ENCODE measurements around the gene NANOS3.
"Not testable (repeated sequence)": the region's sequence is repeated elsewhere in the genome, so short reads cannot be mapped to it uniquely, and the experiment has no call there.

The NANOS3 gene

DNA sequence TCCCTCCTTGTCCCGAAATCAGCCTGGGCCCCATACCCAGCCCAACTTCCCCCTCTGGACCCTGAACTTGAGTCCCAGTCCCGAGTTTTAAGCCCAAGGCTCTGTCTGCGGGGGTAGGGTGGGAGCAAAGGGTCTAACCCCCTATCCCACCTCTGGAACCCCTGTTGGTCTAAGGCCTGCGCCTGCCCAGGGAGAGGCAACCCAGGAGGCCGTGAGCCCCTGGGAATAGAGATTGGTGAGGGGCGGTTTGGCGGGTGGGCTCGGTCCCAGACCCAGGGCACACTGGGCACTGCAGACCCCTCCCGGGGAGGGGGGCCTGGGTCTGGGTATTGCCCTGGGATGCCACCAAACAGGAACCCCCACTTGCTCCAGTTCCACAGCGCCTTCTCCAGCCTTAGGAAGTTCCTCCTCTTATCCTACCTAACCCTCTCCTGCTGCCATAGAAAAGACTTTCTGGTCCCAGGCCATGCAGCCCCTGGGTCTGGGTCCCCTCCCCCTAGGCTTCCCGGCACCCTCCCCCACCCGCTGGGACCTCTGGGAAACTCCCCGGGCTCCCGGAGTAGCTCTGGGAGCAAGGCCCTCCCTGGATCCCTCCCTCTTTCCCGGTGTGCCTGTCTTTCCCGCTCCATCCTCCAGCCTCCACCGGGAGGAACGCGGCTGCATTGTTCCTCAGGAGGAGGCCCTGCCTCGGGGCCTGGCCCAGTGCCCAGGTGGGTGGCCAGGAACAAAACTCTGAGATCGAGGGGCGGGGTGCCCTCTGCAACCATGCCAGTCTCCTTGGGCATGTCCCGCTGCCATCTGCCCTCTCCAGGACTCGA is 33.6 kb upstream of the NANOS3 start:
- DNase-seq, result no peak

- no peak for DNase-seq
Observed at GRCh38 chr19:13844130-13844631, 32.8 kb upstream of the NANOS3 start.

DNA sequence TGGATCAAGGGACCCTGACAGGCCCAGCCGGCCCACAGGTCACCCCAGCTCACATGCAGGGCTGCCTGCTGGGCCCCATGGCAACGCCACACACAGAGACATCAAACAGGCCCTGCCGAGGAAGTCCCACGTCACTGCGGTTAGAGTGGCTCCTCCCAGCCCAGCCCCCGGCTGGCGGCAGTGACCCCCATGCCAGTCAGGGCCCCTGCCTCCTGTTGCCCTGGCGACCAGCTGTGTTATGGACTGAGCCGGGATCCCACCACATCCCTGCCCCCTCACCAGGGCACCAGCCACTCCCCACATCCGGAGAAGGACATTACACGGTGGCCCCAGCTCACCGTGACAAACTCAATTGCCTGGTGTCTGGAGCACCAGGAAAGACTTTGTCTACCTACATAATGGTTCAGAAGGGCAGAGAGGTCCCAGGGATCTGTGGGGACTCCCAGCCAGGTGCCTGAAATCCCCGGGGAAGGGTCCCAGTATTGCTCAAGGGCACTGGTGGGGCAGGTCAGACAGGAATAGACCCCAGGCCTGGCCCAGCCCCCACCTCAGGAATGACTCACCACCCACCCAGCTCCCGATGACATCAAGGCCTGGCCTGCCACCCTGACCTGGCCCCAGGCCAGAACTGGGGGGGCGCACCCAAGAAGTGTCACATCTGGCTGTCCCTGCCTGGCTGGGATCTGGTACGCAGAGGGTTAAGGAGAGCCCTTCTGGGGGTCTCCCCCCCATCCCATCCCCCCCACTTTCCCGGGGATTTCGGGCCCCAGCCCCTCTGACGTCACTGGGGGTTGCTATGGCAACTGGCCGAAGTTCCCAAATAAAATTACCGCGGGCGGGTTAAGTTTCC is 30.2 kb upstream of the NANOS3 start:
- peak; percentile 88 for DNase-seq

GRCh38 chr19:13847407-13848339 is 29.3 kb upstream of the NANOS3 start:
- peak; percentile 76 for DNase-seq

DNA sequence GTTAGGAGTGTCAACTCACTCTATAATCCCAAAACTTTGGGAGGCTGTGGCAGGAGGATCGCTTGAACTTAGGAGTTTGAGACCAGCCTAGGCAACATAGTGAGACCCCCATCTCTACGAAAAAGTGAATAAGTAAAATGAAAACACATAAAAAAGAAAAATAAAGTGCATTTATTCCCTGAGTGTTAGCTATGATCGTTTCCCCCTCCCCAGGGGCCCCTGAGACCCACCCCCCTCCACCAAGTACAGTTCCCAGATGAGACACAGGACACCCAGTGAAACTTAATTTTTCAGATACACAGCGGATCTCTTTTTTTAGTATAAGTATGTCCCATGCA is 28.6 kb upstream of the NANOS3 start:
- no peak for DNase-seq

GRCh38 chr19:13848798-13849676 is 27.9 kb upstream of the NANOS3 start:
- DNase-seq, result no peak

- DNase-seq, result peak; percentile 67
Observed at GRCh38 chr19:13849991-13850909, 26.7 kb upstream of the NANOS3 start.

- no peak for DNase-seq
Observed at GRCh38 chr19:13850910-13851733, 25.8 kb upstream of the NANOS3 start.

- DNase-seq, result not testable (repeated sequence)
Observed at GRCh38 chr19:13851734-13852114, 25.2 kb upstream of the NANOS3 start.

DNA sequence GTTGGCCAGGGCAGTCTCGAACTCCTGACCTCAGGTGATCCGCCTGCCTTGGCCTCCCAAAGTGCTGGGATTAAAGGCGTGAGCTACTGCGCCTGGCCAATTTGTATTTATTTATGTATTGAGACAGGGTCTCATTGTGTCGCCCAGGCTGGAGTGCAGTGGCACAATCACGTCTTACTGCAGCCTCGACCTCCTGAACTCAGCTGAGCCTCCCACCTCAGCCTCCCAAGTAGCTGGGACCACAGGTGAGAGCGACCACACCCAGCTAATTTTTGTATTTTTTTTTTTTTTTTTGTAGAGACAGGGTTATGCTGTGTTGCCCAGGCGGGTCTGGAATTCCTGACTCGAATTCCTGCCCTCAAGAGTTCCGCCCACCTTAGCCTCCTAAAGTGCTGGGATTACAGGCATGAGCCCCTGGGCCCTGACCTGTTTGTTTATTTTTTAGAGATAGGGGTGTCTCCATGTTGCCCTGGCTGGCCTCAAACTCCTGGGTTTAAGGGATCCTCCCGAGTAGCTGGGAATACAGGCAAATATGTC is 24.7 kb upstream of the NANOS3 start:
- not testable (repeated sequence) for DNase-seq

DNA sequence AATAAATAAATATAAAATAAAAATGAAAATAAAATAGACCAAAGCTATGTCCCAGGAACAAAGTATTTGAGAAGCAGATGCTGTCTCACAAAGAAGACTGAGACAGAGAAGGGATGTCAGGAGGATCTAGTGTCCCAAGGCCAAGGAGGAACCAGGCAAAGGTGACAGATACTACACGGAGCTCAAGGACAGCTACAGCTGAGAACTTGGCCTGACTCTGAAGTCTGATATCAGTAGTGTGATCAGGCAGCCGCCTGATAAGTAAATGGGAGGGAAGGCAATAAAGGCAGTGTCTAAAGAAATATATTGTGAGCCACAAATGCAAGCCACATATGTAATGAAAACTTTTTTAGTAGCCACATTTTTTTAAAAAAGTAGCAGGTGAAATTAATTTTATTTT is 20.4 kb upstream of the NANOS3 start:
- DNase-seq, result no peak

DNA sequence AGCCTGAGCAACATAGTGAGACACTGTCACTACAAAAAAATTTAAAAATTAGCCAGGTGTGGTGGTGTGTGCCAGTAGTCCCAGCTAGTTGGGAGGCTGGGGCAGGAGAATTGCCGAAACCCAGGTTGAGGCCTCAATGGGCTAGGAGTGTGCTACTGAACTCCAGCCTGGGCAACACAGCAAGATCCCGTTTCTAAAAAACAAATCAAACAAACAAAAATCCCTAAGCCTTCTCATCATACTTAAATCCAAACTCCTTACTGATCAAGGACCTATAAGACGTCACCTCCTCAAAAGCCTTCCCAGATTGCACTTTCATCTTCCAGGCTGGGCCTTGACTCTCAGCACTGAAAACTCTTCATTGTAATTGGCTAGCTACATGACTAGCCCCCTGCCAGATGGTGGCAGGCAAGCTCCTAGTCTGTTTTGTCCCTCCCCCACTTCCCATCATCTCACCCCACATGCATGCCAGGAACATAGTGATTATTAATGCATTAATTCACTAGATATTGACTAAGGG is 17.5 kb upstream of the NANOS3 start:
- no peak for DNase-seq

DNA sequence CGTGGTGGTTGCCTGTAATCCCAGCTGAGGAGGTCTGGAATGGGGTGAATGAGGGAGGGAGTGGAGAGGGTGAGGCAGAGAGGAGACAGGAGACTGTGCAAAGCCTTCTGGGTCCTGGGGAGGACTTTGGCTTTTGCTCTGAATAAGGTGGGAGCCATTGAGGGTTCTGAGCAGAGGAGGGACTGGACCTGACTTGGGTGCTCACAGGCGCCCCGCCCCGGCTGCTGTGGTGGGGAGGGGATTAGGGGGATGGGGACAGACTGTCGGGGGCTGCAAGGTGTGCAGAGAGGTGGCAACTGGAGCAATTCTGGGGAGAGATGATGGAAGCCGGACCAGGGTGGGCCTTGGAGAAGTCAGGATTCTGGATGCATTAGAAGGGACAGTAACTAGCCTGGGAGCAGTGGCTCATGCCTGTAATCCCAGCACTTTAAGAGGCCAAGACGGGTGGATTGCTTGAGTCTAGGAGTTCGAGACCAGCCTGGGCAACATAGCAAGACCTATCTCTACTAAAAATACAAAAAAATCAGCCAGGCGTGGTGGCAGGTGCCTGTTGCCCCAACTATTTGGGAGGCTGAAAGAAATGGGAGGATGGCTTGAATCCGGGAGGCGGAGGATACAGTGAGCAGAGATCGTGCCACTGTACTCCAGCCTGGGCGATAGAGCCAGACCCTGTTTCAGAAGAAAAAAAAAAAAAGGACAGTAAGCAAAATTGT is 16.1 kb upstream of the NANOS3 start:
- no peak for DNase-seq

- no peak for DNase-seq
Observed at GRCh38 chr19:13861392-13861713, 15.6 kb upstream of the NANOS3 start.

DNA sequence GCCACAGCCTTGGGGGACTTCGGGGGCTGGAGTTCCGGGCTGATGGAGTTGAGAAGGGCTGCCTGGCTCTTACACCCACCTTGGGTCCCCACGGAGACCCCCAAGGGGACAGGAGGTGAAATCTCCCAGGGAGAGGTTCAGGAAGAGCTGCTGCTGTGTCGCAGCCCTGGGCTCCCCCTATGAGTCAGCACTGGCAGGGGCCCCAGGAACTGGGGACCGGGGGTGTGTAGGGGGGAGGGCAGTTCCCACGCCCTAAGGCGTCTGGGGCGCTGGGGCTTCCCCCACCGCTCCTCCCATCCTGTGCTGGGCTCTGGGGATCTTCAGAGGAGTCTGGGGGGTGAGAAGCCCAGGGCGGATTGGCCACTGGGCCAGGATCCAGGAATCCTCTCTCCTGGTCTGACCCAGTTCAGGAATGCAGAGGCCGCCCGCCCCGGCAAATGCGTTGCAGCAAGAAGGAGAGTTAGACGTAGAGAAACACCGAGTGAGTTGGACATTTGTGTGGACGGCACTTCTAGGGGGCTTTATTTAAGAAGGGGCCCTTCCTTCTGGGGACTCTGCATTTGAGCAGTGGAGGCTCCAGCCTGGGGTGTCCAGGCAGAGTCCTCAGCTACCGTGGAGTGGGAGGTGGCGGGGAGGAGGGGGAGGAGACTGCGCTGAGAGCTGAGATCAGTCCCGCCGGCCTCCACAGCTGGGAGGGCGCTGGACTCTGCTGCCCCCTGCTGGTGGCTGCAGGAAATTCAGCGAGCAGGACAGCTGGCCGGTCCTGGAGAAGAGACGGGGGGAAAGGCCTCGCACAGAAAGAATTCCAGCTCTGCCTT is 15.0 kb upstream of the NANOS3 start:
- DNase-seq, result peak; percentile 66

DNA sequence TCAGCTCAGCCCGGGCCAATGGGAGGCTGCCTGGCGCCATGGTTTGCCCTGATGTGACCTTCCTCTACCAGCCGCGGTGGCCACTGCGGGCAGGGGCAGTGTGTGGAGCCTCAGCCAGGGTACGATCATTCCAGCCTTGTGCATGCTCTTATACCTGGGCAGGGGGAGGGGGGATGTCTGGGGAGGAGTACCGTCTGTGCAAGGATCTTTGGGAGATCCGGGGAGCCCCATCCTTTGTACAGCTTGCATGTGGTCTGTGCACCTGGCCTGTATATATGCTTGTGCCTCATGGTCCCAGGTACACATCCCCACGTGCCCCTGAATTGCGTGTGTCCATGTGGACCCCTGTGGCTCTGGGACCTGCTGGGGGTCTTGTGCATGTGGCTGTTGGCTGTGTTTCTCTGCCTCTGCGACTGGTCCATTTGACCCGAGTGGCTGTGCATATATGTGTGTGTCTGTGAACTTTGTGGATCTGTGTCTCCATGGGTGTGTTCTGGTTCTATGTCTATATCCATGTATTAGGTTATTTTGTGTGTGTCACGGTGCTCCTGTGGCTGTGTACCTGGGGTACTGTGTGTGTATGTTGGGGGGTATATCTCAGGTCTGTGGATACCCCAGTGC is 12.8 kb upstream of the NANOS3 start:
- no peak for DNase-seq

All from NCI-H1436 (cell line).